Kasumi-1 (cell line): ENCODE results near the gene TADA1.

Experiments
- DNase-seq, 2 experiments: peaks; one replicate each; lab custom pipeline; 2025; lab: John Stamatoyannopoulos, UW

Gene TADA1

GRCh38 chr1:166875734-166876539 lies at the start of gene TADA1:
Gene TADA1 (minus strand): TSS chr1:166876264. CDS start chr1:166876233, 31 bp downstream.
- peak; percentile 99 for DNase-seq

- DNase-seq: peak; percentile 49 to 63
Measured at GRCh38 chr1:166924823-166925541, 48.9 kb upstream of the TADA1 start.

- no peak for DNase-seq
Measured at GRCh38 chr1:166920561-166921475, 44.8 kb upstream of the TADA1 start.

- DNase-seq: no peak
Measured at GRCh38 chr1:166918956-166919316, 42.9 kb upstream of the TADA1 start.

- DNase-seq: no peak
Measured at GRCh38 chr1:166918088-166918955, 42.3 kb upstream of the TADA1 start.

- DNase-seq: no peak
Measured at GRCh38 chr1:166915941-166916340, 39.9 kb upstream of the TADA1 start.

GRCh38 chr1:166915042-166915441 lies 39.0 kb upstream of the TADA1 start:
- DNase-seq: no peak

- no peak for DNase-seq
Measured at GRCh38 chr1:166914111-166914510, 38.0 kb upstream of the TADA1 start.

GRCh38 chr1:166911624-166912023 lies 35.6 kb upstream of the TADA1 start:
- no peak for DNase-seq

- peak; percentile 81 to 88 for DNase-seq
Measured at GRCh38 chr1:166910396-166910994, 34.4 kb upstream of the TADA1 start.

- no peak for DNase-seq
Measured at GRCh38 chr1:166908942-166909341, 32.9 kb upstream of the TADA1 start.

GRCh38 chr1:166907763-166908162 lies 31.7 kb upstream of the TADA1 start:
- no peak for DNase-seq

- no peak for DNase-seq
Measured at GRCh38 chr1:166907051-166907450, 31.0 kb upstream of the TADA1 start.

- DNase-seq: no peak
Measured at GRCh38 chr1:166906647-166907046, 30.6 kb upstream of the TADA1 start.

GRCh38 chr1:166905900-166906299 lies 29.8 kb upstream of the TADA1 start:
- no peak for DNase-seq

- DNase-seq: peak in 1 of 2 experiments; percentile 3
Measured at GRCh38 chr1:166905136-166905535, 29.1 kb upstream of the TADA1 start.

- DNase-seq: no peak
Measured at GRCh38 chr1:166903232-166903631, 27.2 kb upstream of the TADA1 start.

GRCh38 chr1:166902279-166902678 lies 26.2 kb upstream of the TADA1 start:
- DNase-seq: peak; percentile 99

- no peak for DNase-seq
Measured at GRCh38 chr1:166900987-166901386, 24.9 kb upstream of the TADA1 start.

GRCh38 chr1:166899769-166900168 lies 23.7 kb upstream of the TADA1 start:
- DNase-seq: no peak

- DNase-seq: no peak
Measured at GRCh38 chr1:166895766-166896165, 19.7 kb upstream of the TADA1 start.
